C4-2B (cell line): ENCODE measurements around the gene GABPA.
"Not testable (repeated sequence)": the region's sequence is repeated elsewhere in the genome, so short reads cannot be mapped to it uniquely, and the experiment has no call there.

Source experiments
- H3K27ac ChIP-seq: fragments of 450-650 bp; 2 replicates; pipeline ENCODE4 v1.5.1; 2017
- CTCF ChIP-seq: fragments of 450-650 bp; conservative IDR thresholded peaks from 2 replicates; pipeline ENCODE4 v1.5.1; 2017; ENCODE audit warnings: mild to moderate bottlenecking
- ZFX ChIP-seq: fragments of 450-650 bp; IDR thresholded peaks from 2 replicates; pipeline ENCODE4 v1.6.1; 2017

Gene GABPA

DNA sequence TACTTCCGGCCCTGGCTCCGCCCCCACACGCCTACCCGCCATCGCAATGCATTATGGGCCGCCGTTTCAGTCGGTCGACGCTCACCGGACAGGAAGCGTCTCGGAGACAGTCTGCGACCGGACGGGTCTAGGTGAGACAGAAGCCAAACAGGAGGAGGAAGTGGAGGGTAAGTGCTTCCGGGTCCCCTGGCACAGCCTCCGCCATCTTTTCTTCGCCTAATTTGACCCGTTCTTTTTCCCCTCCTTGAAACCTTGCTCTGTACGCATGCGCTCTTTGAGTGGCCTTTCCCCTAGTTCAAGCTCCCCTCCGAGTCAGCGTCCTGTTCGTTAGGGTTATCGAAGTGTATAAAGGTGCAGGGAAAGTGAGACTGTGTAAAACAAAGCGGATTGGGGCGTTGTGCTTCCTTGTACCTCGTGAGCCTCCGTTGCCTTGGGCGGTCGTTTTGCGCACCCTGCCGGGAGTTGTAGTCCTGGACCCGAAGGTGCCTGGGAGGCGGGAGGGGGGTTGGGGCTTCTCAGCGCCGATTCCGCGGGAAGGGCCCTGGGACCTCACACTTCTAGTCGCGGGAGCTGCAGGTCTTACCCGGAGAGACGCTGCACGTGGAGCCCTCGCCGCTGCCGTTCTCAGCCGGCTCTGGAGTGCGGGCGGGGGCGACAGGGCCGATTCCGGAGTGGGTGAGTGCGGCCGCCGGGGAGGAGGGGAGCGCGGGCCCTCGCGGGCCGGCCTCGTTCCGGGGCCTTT, at the start of gene GABPA, which contains the start of gene ATP5PF:
Gene GABPA, plus strand, starts transcription at position 69 of the 742 bp plus-strand sequence. CDS start 6,627 bp downstream, outside the sequence.
Gene ATP5PF, minus strand, starts transcription at position 1 of the 742 bp plus-strand sequence. CDS start 5,110 bp downstream, outside the sequence.
- TF ChIP-seq CTCF (no peak), ZFX (peak; percentile 81)
- peak within 1 kb of the TSS; percentile 95 for H3K27ac ChIP-seq

GRCh38 chr21:25687787-25688186, 47.0 kb upstream of the GABPA start:
- no peak for TF ChIP-seq ZFX
- TF ChIP-seq CTCF, result no peak

DNA sequence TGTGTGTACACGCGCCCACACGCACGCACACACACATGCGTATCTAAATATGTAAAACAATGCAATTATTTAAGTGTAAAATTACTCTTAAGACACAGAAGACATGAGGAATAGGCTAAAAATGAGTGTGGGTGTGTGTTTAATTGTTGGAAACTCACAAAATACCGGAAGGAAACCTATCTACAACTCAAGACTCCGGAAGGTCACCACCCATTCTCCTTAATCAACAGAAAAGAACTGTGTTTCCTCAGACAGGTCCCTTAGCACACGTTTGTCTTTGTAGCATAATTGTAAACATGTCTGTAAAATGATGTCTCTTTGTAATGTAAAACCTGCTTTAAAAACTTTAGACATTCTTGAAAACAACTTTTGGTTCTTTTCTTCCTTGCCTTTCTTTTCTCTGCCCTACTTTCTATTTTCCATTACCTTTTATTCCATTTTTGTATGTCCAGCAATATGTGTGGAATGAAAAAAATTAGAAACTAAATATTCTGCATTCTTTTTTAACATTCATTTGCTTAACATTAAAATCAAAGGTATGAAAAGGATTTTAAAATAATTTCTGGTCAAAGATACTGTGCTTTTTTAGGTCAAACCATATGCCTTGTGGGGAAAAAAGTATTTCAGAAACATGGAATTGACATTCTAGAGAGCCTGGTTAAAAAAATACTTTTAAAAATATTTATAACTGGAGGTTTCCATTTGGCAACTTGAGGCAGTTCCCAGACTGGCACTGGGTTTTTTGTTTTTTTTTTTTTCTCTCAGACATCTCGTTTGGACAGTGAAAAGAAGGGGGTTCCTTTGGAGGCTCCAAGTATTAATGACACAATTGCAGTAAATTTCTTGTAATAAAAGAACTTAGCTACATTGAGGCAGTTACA, 46.3 kb upstream of the GABPA start:
- TF ChIP-seq ZFX, result no peak
- no peak for TF ChIP-seq CTCF
- H3K27ac ChIP-seq, result no peak overlapping the region

More at GRCh38 chr21:25687787-25688186, 47.0 kb upstream of the GABPA start:
- H3K27ac ChIP-seq, result no peak overlapping the region

DNA sequence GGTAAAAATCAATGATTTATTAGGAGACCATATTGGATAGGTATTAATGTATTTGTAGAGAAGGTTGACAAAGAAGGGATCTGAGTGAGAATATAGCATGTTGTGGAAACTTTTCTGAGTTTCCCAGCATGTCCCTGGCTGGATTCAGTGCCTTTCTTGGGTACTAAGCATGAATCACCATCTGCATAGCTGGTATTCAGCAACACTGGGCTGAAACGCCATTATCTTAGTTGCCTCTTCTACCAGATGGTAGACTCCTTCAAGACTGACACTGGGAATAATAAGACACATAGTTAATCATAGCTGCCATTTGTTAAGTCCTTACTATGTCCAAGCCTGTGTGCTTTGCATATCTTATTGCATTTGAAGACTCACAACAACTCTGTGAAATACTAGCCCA, 45.5 kb upstream of the GABPA start:
- no peak overlapping the region for H3K27ac ChIP-seq
- TF ChIP-seq CTCF (no peak), ZFX (no peak)

GRCh38 chr21:25691976-25692375, 42.8 kb upstream of the GABPA start:
- no peak overlapping the region for H3K27ac ChIP-seq
- TF ChIP-seq CTCF (no peak), ZFX (no peak)

DNA sequence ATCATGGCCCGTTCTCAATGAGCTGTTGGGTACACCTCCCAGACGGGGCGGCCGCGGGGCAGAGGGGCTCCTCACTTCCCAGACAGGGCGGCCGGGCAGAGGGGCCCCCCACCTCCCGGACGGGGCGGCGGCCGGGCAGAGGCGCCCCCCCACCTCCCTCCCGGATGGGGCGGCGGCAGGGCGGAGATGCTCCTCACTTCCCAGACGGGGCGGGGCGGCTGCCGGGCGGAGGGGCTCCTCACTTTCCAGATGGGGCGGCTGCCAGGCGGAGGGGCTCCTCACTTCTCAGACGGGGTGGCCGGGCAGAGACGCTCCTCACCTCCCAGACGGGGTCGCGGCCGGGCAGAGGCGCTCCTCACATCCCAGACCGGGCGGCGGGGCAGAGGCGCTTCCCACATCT, 39.3 kb upstream of the GABPA start:
- not testable (repeated sequence) for H3K27ac ChIP-seq

GRCh38 chr21:25700741-25701140, 34.0 kb upstream of the GABPA start:
- no peak for TF ChIP-seq CTCF
- no peak overlapping the region for H3K27ac ChIP-seq
